ENCODE results near the gene ALOX5AP.

DNA sequence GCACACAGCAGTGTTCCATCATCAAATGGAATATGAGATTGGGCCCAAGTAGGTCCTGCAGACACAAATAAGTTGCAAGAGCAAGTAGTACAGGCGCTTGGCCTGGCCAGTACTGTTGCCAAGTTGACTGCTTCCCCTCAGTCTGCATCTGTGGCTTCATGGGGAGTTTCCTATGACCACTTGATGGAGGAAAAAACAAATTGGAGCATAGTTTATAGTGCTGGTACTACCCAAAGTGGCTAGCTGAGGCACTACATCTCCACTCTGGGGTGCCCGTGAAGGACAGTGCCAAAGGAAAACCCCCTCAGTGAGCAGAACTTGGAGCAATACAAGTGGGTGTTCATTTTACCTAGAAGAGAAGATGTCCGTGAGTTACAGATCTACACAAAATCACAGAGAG is 10.6 kb upstream of the ALOX5AP start:
- TF ChIP-seq POLR2A (IDR thresholded peaks at IDR 0.05) = no peak
- TF ChIP-seq, protein P1, sequence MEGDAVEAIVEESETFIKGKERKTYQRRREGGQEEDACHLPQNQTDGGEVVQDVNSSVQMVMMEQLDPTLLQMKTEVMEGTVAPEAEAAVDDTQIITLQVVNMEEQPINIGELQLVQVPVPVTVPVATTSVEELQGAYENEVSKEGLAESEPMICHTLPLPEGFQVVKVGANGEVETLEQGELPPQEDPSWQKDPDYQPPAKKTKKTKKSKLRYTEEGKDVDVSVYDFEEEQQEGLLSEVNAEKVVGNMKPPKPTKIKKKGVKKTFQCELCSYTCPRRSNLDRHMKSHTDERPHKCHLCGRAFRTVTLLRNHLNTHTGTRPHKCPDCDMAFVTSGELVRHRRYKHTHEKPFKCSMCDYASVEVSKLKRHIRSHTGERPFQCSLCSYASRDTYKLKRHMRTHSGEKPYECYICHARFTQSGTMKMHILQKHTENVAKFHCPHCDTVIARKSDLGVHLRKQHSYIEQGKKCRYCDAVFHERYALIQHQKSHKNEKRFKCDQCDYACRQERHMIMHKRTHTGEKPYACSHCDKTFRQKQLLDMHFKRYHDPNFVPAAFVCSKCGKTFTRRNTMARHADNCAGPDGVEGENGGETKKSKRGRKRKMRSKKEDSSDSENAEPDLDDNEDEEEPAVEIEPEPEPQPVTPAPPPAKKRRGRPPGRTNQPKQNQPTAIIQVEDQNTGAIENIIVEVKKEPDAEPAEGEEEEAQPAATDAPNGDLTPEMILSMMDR (IDR thresholded peaks at IDR 0.05) = no peak

Measured in upper lobe of left lung (tissue), 4 donors.